NCI-H774 (cell line): ENCODE data around the gene ALOXE3.

Source experiments
- DNase-seq: peaks from one replicate; lab custom pipeline; 2025; lab: John Stamatoyannopoulos, UW

Gene ALOXE3

DNA sequence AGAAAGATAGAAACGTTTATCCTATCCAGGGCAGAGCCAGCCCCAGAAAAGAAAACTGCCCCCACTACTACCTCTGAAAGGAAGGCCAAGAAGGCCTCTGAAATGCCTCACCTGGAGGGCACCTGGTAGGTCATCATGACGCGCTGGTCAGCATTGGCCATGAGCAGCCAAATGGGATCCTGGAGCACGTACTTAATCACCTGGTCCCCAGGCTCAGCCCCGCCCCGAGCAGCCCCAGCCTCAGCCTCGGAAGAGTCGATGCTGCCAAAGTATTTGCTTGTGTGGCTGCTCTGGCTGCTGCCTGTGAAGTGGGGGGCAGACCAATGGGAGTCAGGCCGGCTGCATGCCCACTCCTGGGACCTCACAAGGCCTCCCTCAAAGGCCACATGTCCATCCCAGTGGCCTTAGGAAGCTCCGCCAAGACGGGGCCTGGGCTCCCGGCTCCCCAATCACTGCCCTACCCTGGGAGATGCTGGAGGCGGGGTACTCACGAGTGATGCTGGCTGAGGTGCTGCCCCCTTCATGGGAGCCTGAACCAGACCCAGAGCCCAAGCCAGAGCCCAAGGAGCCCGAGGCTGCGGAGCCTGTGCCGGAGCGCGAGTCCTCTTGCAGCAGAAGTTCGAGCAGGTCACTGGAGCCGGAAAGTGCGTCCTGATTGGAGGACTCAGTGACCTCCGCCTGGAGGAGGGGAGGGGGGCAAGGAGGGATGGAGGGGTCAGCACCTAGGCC is 24.0 kb upstream of the ALOXE3 start:
- no peak for DNase-seq

DNA sequence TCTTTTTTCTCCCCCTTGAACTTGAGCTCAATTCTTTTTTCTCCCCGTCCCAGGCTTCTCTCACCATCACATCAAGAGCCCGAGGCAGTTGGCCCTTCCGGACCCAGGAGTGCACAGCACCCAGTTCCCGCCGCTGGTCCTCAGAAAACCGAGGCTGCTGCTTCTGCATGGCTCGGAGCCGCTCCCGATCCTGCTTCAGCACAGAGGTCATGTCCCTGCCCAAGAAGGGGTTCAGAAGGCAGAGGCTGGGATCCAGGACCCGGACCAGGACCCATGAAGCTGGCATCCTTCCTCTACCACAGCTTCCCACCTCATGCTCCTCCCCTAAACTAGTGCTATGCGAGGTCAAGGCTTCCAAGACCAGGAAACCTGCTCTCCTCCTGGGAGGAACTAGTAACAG is 23.4 kb upstream of the ALOXE3 start:
- no peak for DNase-seq

DNA sequence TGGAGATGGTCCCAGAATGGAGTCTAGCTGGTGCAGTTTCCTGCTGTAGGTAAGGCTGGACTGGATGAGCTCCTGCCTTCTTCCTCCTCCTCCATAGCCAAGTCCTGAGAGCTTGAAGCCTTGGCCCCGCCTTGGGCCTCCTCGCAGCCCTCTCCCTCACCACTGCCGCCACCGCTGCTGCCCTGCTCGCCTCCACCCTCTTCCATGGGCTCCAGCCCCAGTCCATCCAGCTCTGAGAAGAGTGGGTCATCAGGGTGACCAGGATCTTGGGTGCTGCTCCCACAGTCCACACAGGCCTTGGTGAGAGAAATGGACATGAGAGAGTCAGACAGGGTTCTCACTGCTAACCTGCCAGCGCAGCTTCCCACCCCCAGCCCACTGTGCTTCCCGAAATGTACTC is 22.7 kb upstream of the ALOXE3 start:
- DNase-seq = no peak

DNA sequence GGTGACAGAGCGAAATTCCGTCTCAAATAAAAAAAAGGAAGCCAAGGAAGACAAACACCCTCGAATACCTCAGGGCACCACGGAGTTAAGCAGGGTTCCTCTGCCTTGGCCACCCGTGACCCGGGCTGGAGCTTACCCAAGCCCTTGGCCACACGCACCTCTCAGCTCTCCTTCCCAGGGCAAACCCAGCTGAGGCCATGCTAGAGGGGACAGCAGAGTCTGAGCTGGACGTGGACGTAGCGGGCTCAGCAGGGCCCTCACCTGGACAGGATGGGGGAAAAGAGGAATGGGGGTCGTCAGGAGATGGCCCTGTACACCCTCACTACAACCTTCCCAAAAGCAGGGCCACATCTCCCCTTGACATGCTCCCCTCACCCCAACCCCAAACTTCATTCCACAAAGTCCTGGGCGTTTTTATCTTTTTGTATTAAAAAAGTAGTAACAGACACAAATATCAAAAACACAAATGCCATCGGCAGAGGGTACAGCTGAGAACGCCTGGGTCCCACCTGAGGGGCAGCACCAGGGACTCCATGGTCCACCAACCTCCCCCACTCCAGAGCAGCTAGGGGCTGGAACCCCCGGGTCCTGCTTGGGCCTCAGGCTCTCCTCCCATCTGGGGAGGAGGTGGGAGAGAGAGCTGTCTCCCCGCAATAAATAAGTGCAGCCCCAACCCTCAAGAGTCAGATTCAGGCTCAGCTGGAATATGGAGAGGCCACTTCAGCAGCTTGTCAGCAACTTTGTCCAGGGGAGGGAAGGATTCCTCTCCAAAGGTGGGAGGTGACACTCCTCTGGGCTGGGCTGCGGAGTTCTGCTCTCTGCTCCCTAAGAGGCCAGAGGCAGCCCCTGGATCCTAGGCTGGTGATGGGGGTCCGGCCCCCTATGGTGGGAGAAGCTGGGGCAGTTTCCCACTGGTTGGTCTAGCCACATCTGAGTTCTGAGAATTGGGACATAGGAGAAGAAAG is 22.0 kb upstream of the ALOXE3 start:
- DNase-seq = no peak

DNA sequence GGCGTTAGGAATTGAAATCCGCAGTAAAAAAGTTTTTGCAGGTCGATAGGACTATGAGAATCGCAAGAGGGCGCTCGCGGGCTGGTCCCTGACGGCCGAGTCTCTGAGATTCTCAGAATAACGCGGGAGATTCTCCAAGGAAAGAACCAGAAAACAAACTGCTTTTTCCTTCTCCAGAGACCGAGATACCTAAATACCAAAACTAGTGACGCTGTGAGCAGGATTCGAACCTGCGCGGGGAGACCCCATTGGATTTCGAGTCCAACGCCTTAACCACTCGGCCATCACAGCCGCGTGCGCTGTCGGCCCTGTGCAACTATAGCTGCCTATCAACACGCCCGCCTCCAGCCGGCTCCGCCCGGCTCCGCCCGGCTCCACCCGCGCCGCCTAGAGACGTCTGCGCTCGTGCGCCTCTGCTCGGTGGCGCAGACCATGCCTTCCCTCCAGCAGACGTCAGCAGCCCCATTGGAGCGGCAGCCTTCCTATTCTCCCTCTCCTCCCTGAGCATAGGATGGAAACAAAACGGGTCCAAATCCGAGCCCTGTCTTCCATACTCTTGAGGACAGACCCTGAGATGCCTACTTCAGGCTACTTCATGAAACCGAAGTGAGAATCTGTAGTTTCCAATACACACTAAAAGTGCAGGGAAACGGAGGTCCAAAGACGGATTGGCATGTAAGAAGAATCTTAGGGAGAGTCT is 20.5 kb upstream of the ALOXE3 start:
- DNase-seq = peak; percentile 74

DNA sequence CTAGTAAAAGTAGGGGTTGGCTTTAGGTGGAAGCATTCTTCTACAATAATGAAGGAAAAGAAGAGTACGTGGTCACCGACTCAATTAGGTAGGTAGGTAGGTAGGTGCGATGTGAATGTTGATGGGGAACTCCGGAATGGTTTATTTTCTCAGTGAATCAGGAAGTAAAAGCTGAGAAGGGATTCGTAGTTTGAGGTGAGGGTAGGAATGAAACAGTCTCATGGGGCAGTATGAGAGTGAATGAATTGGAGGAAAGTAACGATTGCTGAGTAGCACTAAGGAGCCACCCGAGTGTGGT is 20.0 kb upstream of the ALOXE3 start:
- DNase-seq = no peak

DNA sequence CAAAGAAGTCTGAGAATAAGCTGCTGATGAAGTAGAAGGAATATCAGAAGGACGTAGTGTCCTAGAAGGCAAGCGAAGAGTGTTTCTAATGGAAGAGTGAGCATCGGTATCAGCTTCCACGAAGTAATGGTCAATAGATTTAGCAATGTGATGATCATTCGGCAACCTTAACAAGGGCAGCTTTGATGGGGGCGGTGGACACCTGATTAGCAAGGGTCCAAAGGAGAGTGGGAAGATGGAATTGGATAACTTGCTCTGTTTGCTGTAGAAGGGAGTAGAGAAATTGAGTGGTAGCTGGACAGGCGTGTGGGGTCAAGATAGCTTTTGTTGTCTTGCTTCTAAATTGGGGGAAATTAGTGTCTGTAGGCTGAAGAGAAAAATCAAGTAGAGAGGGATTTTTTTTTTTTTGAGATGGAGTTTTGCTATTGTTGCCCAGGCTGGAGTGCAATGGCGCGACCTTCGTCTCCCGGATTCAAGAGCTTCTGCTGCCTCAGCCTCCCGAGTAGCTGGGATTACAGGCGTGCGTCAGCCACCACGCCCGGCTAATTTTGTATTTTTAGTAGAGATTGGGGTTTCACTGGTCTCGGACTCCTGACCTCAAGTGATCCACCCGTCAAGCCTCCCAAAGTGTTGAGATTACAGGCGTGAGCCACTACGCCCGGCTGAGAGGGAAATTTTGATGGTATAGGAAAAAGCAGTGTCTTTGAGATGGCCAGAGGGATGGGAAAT is 19.5 kb upstream of the ALOXE3 start:
- no peak for DNase-seq

DNA sequence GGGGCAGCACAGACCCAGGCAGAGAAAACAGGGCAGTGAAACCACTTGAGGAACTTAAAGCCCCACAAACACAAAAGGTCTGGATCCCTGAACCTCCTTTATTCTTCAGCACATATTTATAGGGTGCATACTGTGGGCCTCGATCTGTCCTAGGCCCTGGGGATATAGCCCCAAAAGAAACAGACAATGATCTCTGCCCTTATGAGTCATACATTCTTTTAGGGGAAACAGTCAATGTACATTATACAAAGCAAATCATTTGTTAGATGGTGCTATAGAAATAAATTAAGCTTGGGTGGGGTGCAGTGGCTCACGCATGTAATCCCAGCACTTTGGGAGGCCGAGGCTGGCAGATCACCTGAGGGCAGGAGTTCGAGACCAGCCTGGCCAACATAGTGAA is 15.6 kb upstream of the ALOXE3 start:
- DNase-seq = no peak

DNA sequence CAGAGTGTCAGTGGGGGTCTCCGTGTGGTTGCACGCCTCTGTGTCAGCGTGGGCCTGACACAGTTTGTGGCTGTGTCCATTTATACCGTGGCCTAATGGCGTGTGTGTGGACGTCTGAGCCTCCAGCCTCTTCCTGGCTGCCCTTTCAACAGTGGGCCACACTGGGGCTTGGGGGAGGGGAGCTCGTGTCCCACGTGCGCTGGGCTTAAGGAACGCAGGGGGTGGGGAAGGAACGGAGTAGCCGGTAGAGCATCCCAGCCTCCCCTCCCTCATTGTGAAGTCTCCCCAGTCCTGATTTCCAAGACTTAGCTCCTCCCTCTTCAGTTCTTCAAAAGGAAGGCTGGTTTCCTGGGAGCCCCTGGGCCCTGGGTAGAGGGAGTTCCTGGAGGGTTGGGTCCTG is 15.1 kb upstream of the ALOXE3 start:
- DNase-seq = no peak

DNA sequence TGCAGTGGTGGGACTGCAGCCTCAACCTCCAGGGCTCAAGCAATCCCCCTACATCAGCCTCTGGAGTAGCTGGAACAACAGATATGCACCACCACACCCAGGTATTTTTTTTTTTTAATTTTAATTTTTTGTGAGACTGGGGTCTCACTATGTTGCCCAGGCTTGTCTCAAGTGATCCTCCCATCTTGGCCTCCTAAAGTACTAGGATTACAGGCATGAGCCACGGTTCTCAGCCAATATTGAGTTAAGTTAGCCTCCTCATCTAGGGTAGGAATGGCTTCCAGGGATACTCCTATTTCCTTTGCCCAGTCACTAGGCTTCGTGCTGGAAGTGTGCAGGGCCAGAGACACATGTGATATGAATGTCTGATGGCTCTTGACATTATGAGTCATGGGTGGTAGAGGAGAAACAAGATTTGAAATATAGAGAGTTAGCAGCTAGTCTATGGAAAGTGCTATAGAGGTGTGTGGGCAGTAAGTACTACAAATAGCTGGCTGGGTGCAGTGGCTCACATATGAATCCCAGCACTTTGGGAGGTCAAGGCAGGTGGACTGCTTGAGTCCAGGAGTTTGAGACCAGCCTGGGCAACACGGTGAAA is 13.6 kb upstream of the ALOXE3 start:
- DNase-seq = no peak

DNA sequence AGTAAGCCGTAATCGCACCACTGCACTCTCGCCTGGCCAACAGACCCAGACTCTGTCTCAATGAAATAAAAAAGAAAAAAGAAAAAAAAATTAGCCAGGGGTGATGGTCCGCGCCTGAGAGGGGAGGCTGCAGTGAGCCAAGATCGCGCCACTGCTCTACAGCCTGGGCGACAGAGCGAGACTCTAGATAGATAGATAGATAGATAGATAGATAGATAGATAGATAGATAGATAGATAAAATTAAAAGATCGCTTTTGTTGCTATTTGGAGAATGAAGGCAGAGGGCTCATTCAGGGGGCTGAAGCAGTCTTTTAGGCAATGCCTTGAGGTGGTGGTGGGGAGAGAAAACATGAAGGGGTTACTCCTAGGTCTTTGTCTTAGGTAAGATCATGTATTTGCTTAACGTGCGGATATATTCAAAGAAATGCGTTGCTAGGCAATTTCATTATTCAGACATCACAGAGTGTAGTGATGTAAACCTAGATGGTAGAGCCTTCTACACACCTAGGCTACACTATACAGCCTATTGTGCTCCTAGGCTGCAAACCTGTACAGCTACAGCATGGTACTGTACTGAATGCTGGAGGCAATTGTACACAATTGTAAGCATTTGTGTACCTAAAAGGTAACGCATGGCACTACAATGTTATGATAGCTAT is 9.9 kb upstream of the ALOXE3 start:
- no peak for DNase-seq

DNA sequence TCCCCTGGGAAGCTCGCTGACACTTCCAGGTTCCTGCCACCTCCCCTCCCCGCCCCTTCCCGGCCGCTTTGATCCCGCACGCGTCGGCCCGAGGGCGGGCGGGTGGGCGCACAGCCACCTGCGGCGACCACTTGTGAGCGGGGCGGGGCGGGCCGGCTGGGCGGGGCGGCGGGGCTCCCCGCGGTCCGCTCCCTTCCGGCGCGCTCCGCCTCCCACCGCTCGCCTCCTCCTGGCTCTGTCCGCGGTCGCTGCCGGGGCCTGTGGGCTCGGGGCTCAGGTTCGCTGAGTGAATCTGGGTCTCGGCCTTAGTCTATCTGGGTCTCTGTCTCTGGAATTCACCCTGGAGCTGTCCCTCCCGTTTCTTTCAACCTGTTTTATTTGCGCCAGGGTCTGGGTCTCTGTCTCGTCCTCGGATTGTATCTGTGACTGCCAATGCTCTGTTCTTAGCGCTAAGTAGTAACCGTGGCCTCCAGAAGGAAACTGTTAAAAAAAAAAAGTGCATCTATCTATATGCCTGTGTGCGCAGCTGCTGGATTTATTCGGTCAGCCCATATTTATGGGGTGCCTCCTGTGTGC is 8.3 kb upstream of the ALOXE3 start:
- DNase-seq = no peak

DNA sequence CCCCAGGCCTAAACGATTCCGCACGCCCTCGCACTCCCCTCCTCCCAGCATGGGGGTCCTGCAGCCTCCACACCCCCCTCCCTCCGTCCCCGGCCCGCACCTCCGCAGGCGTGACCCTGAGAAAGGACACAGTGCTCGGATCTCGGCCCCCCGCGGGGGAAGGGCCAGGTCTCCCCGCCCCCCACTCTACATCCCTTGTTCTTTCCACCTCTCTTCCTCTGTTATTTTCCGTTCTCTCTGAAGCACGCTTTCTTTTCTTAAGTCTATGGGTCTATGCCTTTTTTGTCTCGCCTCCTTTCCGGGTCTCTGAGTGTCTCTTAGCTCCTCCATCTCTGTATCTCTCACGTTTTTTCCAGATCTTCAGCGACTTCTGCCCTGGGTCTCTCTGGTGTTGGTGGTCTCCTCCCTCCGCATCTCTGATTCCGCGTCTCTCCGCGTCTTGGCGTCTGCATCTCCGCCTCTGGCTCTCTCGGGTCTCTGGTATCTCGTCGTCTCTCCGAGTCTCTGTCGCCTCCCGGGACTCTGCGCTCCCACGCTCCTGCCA is 7.7 kb upstream of the ALOXE3 start:
- no peak for DNase-seq

DNA sequence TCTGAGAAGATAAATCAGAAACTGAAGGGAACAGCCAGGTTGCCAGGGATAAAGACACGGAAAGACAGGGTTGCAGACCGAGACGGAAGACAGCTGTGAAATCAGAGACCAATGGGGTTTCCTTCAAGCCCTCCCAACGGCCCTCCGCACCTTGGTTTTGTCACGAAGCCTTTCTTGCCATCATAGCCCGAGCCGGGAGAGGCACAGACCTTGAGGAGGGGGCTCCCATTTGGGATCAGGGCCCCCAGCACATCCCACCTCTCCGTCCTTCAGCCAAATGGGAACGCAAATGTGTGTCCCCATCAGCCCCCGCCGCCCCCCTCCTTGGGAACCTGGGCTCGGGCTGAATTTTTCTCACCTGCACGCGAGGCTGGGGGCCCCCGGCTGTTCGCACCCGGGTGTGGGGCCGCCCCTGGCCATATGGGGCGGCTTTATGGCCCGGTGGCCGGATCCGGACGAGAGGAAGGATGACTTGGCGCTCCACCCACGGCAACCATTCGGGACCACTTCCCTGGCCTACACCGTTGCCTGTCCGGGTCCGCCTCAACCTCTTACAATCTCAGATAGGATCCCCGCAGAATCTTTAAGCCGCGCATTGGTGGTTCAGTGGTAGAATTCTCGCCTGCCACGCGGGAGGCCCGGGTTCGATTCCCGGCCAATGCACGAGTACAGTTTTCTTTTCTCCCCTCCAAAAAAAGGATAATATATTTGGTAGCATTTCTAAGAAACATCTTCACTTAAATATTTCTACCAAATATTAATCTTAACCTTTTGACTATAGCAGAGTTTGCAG is 7.0 kb upstream of the ALOXE3 start:
- DNase-seq = peak; percentile 19

DNA sequence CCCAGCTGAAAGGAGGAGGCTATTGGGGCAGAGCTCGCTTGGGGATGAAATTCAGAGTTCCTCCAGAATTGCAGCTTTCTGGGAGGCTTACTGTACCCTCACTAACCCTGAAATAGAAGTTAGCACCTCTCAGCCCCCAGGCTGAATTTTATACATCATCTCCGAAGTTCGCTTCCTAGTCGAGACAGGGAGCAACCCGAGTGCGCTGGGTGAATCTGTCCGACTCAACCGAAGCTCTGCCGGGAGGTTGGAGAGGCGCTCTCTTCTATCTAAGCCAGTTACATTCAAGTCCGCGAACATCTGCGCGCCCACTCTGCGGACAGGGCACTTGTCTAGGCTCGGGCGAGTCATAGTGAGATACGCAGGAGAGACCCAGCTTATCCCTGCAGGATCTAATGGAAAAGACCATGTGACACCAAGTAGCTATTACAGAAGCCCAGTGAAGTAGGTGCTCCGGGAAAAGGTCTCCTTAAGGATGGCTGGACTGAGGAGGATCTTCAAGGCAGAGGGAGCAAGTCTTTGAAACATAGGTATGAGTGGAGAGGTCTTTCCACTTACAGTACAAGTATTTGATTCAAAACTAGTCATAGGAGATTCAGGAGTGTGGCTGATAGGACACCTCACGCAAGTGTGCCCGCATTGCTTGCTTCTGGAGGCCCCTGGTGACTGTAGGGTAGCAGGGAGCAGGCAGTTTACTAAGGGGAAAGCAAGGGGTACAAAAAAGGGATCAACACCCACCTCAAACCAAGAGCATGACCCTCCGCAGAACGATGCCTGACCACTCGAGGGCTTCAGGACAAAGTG is 6.2 kb upstream of the ALOXE3 start:
- no peak for DNase-seq

DNA sequence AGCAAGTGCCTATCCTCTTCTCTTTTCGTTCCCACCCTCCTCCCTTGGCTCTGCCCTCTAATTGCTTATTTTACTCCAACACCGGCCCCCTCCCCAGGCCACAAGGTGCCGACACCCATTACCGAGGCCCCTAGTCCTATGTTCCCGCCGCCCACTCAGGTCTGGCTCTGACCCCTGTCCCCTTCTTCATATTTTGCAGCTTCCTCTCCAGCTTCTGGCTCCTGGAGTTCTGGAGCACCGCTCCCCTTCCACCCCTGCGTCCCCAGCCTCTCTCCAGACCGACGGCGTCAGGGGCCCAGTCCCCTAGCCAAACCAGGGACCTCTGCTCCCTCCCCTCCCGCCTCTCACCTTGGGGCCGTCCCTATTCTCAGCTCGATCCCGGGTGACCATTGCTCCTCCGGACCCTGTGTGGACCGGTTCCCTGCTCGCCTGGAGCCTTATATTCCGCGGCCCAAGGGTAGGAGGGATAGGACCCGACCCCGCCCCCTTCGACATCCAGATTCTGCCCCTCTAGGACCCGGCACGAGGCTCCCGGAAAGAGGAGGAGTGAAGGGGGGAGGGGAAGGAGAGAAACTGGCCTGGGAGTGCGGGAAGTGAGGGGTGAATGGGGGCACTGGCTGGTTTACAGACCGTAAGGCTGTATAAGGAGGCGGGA is 5.5 kb upstream of the ALOXE3 start, which contains the start of gene HES7:
Gene HES7, minus strand, starts transcription at position 412 of the 655 bp plus-strand sequence. Its CDS starts 22 bp downstream, at position 390.
- no peak for DNase-seq

DNA sequence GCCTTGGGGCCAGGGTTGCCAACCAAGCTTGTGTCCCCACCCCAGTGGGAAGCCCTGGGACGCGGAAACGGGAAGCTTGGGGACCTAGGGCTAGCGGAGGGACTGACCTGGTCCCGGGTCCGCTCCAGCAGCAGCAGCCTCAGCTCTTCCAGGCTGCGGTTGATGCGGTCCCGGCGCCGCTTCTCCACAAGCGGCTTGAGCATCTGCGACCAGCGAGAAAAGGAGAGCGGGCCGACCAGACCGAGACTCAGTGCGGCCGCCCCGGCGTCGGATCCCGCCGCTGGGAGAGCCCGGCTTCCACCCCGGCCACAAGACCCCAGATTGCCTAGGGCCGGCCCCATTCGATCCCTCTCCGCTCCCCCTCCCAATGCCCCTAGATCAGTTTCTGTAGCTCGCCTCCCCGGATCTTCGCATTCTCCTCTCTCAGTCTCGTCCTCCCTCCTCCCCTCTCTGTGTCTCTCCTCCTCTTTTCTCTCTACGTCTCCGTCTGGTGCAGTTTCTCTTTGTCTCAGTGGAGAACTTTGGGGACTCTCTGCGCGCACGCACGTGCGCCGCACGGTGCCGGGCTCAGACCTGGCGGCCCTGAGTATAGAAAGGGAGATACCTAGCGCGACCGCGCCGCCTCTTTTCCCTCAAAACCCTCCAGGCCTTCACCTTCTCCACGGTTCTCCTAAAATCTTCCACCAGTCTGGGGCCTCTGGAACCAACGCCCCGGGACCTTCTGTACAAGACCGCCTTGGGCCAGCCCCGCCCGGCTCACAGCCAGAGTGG is 4.8 kb upstream of the ALOXE3 start:
- DNase-seq = no peak
